K562 (cell line): ENCODE data around the gene LPIN2. TPM values are rescaled to one million over a fixed set of nuclear protein-coding genes. Genes with fewer than 3 reads are reported as not detected.

Experiments used
- ATAC-seq: fragments of 200-7000 bp; cut with Tn5 transposase; 3 replicates; pipeline ENCODE4 v1.9.1; 2020; ENCODE audit warnings: moderate library complexity
- BruUV-seq: library from RNA; stranded (reverse); fragments of 400-500 nt; replicated peaks from 2 replicates; lab custom pipeline; 2021; lab: Mats Ljungman, UMichigan
- CTCF ChIA-PET: fragments of 300-600 bp; formaldehyde crosslinking; extraction: SDS; loops from one replicate; lab custom pipeline; 2021; ENCODE audit warnings: low intra/inter-chr PET ratio; lab: Yijun Ruan, JAX
- POLR2A ChIA-PET: fragments of 300-600, 350-650 bp; sonication (Branson Sonifier 250); formaldehyde crosslinking; extraction: SDS; loops from one replicate; lab custom pipeline; 2021; ENCODE audit warnings: antibody characterized with exemption, inconsistent platforms; lab: Yijun Ruan, JAX
- DNase-seq, 4 experiments: peaks; one replicate each; pipeline versions ENCODE4 v3.0.0 to v3.0.0-alpha.2; 2011 to 2018; ENCODE audit warnings: low spot score in 3 of 4, mixed read lengths in 3 of 4; ENCODE audit errors: extremely low read depth in 1 of 4
- FAIRE-seq: peaks from 2 replicates; lab custom pipeline; 2011; peaks lifted over from hg19 to GRCh38; lab: Jason Lieb, UNC
- H2AFZ ChIP-seq: 2 replicates; pipeline ENCODE4 v1.6.0; 2011; ENCODE audit warnings: low read depth, low read length, control low read depth, inconsistent platforms
- H3K27ac ChIP-seq: fragments of 200-600 bp; 3 replicates; pipeline ENCODE4 v1.8.0; 2011; ENCODE audit warnings: low read depth, mild to moderate bottlenecking, control low read depth, inconsistent platforms, low read length, moderate library complexity, mixed read lengths; ENCODE audit errors: extremely low read depth
- H3K27me3 ChIP-seq, 2 experiments: fragments of 300-600 bp in 1 of 2; 2 replicates in 1 of 2; 3 replicates in 1 of 2; pipeline versions ENCODE4 v1.6.0 to v1.8.0; 2011; ENCODE audit warnings: inconsistent platforms in 2 of 2, low read length in 2 of 2, mild to moderate bottlenecking in 1 of 2, mixed read lengths in 1 of 2, moderate library complexity in 1 of 2; ENCODE audit not compliant: control insufficient read depth in 2 of 2, insufficient read depth in 2 of 2
- H3K36me3 ChIP-seq: fragments of 300-600 bp; 3 replicates; pipeline ENCODE4 v1.8.0; 2011; ENCODE audit warnings: mild to moderate bottlenecking, low read length, inconsistent platforms; ENCODE audit not compliant: control insufficient read depth, insufficient read depth
- H3K4me1 ChIP-seq, 2 experiments: fragments of 200-600 bp in 1 of 2; replicated peaks in 1 of 2; 2 replicates in 1 of 2; 3 replicates in 1 of 2; pipeline versions ENCODE4 v1.5.1 to v1.8.0; 2011; ENCODE audit warnings: inconsistent platforms in 2 of 2, low read length in 2 of 2, mild to moderate bottlenecking in 1 of 2, mixed read lengths in 1 of 2, moderate library complexity in 1 of 2; ENCODE audit not compliant: control insufficient read depth in 2 of 2, insufficient read depth in 2 of 2
- H3K4me2 ChIP-seq: 2 replicates; pipeline ENCODE4 v1.6.1; 2011; ENCODE audit warnings: low read length, control low read depth, inconsistent platforms, mixed read lengths; ENCODE audit not compliant: insufficient read depth
- H3K4me3 ChIP-seq: fragments of 200-600 bp; sonication (generic), shearing (Covaris generic); 2 replicates; pipeline ENCODE4 v1.5.1; 2016; ENCODE audit warnings: control low read depth, inconsistent platforms
- H3K79me2 ChIP-seq: fragments of 200-600 bp; 3 replicates; pipeline ENCODE4 v1.8.0; 2011; ENCODE audit warnings: low read length, inconsistent platforms; ENCODE audit not compliant: control insufficient read depth, insufficient read depth
- H3K9ac ChIP-seq, 2 experiments: 2 replicates each; pipeline versions ENCODE4 v1.6.0 to v1.6.1; 2011; ENCODE audit warnings: low read depth in 2 of 2, low read length in 2 of 2, control low read depth in 1 of 2, inconsistent platforms in 1 of 2, mild to moderate bottlenecking in 1 of 2, mixed read lengths in 1 of 2; ENCODE audit not compliant: insufficient read depth in 1 of 2
- H3K9me1 ChIP-seq: one replicate; pipeline ENCODE4 v1.6.0; 2011; ENCODE audit warnings: inconsistent platforms, mild to moderate bottlenecking, low read length, moderate library complexity; ENCODE audit not compliant: control insufficient read depth, insufficient read depth
- H3K9me3 ChIP-seq: replicated peaks from 2 replicates; pipeline ENCODE4 v1.5.1; 2011; ENCODE audit warnings: low read depth, low read length, inconsistent platforms; ENCODE audit not compliant: control insufficient read depth, insufficient read depth
- H4K20me1 ChIP-seq: replicated peaks from 2 replicates; pipeline ENCODE4 v1.6.1; 2011; ENCODE audit warnings: low read length, inconsistent platforms, mixed read lengths; ENCODE audit not compliant: control insufficient read depth, insufficient read depth
- ATF2 ChIP-seq: sonication (generic); formaldehyde crosslinking; IDR thresholded peaks from 2 replicates; pipeline ENCODE4 v1.8.1; 2022; ENCODE audit warnings: missing genetic modification reagents
- CEBPG ChIP-seq, 3 experiments: fragments of 200-800 bp in 1 of 3; sonication (Bioruptor generic) in 1 of 3; sonication (generic) in 1 of 3; formaldehyde crosslinking in 1 of 3; IDR thresholded peaks in 2 of 3; conservative IDR thresholded peaks in 1 of 3; 2 replicates each; pipeline versions ENCODE4 v1.6.1 to v1.8.0; 2016 to 2022; ENCODE audit warnings: missing compliant biosample characterization in 2 of 3, missing genetic modification characterization in 2 of 3, mild to moderate bottlenecking in 1 of 3, missing genetic modification reagents in 1 of 3
- CGGBP1 ChIP-seq: fragments of 250-450 bp; sonication (Bioruptor Pico); IDR thresholded peaks from 2 replicates; pipeline ENCODE4 v1.9.0; 2021; ENCODE audit warnings: mild to moderate bottlenecking
- GATAD2A ChIP-seq: fragments of 450-650 bp; IDR thresholded peaks from 2 replicates; pipeline ENCODE4 v1.6.1; 2017
- IRF9 ChIP-seq: fragments of 450-650 bp; IDR thresholded peaks from 2 replicates; pipeline ENCODE4 v1.6.1; 2016; ENCODE audit warnings: missing biosample characterization, missing genetic modification characterization
- KAT2B ChIP-seq: IDR thresholded peaks from one replicate; pipeline ENCODE4 v1.6.1; 2012; ENCODE audit warnings: low read depth, mild to moderate bottlenecking, control low read depth, inconsistent platforms, low read length, moderate library complexity
- MBD2 ChIP-seq: sonication (generic); IDR thresholded peaks from 2 replicates; pipeline ENCODE4 v1.6.1; 2016; ENCODE audit warnings: low read depth, borderline replicate concordance
- MECOM ChIP-seq: fragments of 250-450 bp; sonication (Bioruptor Pico); IDR thresholded peaks from 2 replicates; pipeline ENCODE4 v1.8.0; 2022; ENCODE audit warnings: inconsistent platforms
- MXI1 ChIP-seq: IDR thresholded peaks from 2 replicates; pipeline ENCODE4 v1.6.1; 2011; ENCODE audit warnings: low read depth, mild to moderate bottlenecking, improper control_type of control experiment, low read length
- NR2C1 ChIP-seq, 2 experiments: fragments of 450-650 bp; IDR thresholded peaks; 2 replicates each; pipeline ENCODE4 v1.6.1; 2017; ENCODE audit warnings: mild to moderate bottlenecking in 2 of 2, antibody characterized with exemption in 1 of 2, inconsistent platforms in 1 of 2, missing compliant biosample characterization in 1 of 2, missing genetic modification characterization in 1 of 2
- NR2C2 ChIP-seq, 2 experiments: fragments of 200-800 bp in 1 of 2; sonication (Bioruptor generic) in 1 of 2; sonication (generic) in 1 of 2; formaldehyde crosslinking in 1 of 2; IDR thresholded peaks; 2 replicates each; pipeline versions ENCODE4 v1.6.1 to v1.8.0; 2016 to 2022; ENCODE audit warnings: mild to moderate bottlenecking in 1 of 2, missing compliant biosample characterization in 1 of 2, missing genetic modification characterization in 1 of 2, missing genetic modification reagents in 1 of 2
- SAFB ChIP-seq: fragments of 200-400 bp; formaldehyde crosslinking; IDR thresholded peaks from 2 replicates; pipeline ENCODE4 v1.6.1; 2017; ENCODE audit warnings: low read depth, low read length, borderline replicate concordance
- SIRT6 ChIP-seq: IDR thresholded peaks from one replicate; pipeline ENCODE4 v1.6.1; 2012; ENCODE audit warnings: low read depth, mild to moderate bottlenecking, control low read depth, inconsistent platforms, low read length, moderate library complexity
- SRSF1 ChIP-seq: fragments of 200-400 bp; formaldehyde crosslinking; IDR thresholded peaks from 2 replicates; pipeline ENCODE4 v1.6.1; 2017; ENCODE audit warnings: mild to moderate bottlenecking, low read depth, low read length, moderate library complexity
- TFAM ChIP-seq: fragments of 250-450 bp; sonication (Bioruptor Pico); conservative IDR thresholded peaks from 2 replicates; pipeline ENCODE4 v1.5.0; 2021; ENCODE audit warnings: mild to moderate bottlenecking, moderate library complexity
- ZNF436 ChIP-seq: fragments of 250-450, 450-650 bp; sonication (Bioruptor Pico); formaldehyde crosslinking; IDR thresholded peaks from 2 replicates; pipeline ENCODE4 v1.7.0; 2020; ENCODE audit warnings: mild to moderate bottlenecking
- ZNF584 ChIP-seq: fragments of 200-800 bp; sonication (Bioruptor generic); IDR thresholded peaks from 2 replicates; pipeline ENCODE4 v1.6.1; 2016; ENCODE audit warnings: low read depth, mild to moderate bottlenecking, missing genetic modification characterization, missing compliant biosample characterization
- ZSCAN29 ChIP-seq: fragments of 450-650 bp; IDR thresholded peaks from 2 replicates; pipeline ENCODE4 v1.6.1; 2017
- ZSCAN32 ChIP-seq: fragments of 450-650 bp; formaldehyde crosslinking; IDR thresholded peaks from 2 replicates; pipeline ENCODE4 v1.4.0; 2020; ENCODE audit warnings: mild to moderate bottlenecking, moderate library complexity
- WGBS: fragments of 100-300 bp; shearing (Covaris generic); methylation state at CpG from one replicate; pipeline ENCODE4 v1.1.6; 2016; ENCODE audit warnings: low coverage, mixed read lengths; ENCODE audit not compliant: insufficient coverage; ENCODE audit errors: missing lambda C conversion rate; 5-methylcytosine and 5-hydroxymethylcytosine counted together
- in situ Hi-C: fragments of 300-500 bp; cut with MboI; formaldehyde crosslinking; loops from 4 replicates; pipeline ENCODE4 v1.15.0; 2018; ENCODE audit warnings: inconsistent platforms, mixed read lengths
- intact Hi-C: fragments of 100-400 bp; cut with micrococcal nuclease; formaldehyde crosslinking; loops from 2 replicates; pipeline ENCODE4 v1.14.2; 2022
- polyA plus RNA-seq, 8 experiments: library from polyadenylated mRNA; depleted of rRNA in 4 of 8; stranded (reverse) in 5 of 8; unstranded in 3 of 8; fragments of >200 nt; fragmentation: Nextera tagmentation in 2 of 8; fragmentation: Illumina TruSeq in 1 of 8; extraction: Ambion mirVana in 2 of 8; extraction: Trizol in 1 of 8; gene quantifications; 2 replicates each; pipeline versions ENCODE4 v1.2.1 to v1.2.3, GENCODE V29; 2011 to 2014; ENCODE audit warnings: inconsistent platforms in 1 of 8, missing spikeins in 1 of 8
- total RNA-seq, 7 experiments: library from RNA; depleted of rRNA in 6 of 7; stranded (reverse); fragments of >200 nt in 6 of 7; fragmentation: Illumina TruSeq in 2 of 7; extraction: Trizol in 2 of 7; gene quantifications; 2 replicates each; pipeline versions ENCODE4 v1.2.1 to v1.2.3, GENCODE V29; 2011 to 2021; ENCODE audit warnings: low replicate concordance in 1 of 7

LPIN2 gene
- total and polyA plus RNA-seq, 9 of the 15 experiments (the other 6 are each of a cell fraction or from before 2014, with no cell fraction given), result 5.2 to 34.8 (median 24.6) TPM

- 22% methylated on average over 4 of the region's 4 CpGs for WGBS
- no TSS peak for BruUV-seq
- CTCF ChIA-PET, result interaction anchor here (0.6 to 1.3 kb wide), 2 partner anchors 55 to 68 kb away, joined by 3 to 4 read pairs; no protein-coding TSS in a partner anchor
- peak; percentile 15; the same call in 2 of the 3 replicates for ATAC-seq
- H3K27me3 ChIP-seq, result no peaks in the 10 kb centered on the region
- H4K20me1 ChIP-seq, result no peaks in the 10 kb centered on the region
- peaks cover 97% of the 10 kb centered on the region for H3K79me2 ChIP-seq
- H3K27ac ChIP-seq, result no peak overlapping the region
- H3K4me2 ChIP-seq, result no peak overlapping the region
- POLR2A ChIA-PET, result interaction anchor here (0.6 to 3.5 kb wide), 4 partner anchors 8 to 1180 kb away, joined by 3 to 39 read pairs (median 7); no protein-coding TSS in a partner anchor
- H3K36me3 ChIP-seq, result no peaks in the 10 kb centered on the region
- DNase-seq, result no peak
- no peak overlapping the region for H3K9ac ChIP-seq
- H3K9me3 ChIP-seq, result no peaks in the 10 kb centered on the region
- peaks cover 3 to 18% of the 10 kb centered on the region in 2 experiments; a peak in 3 of 5 replicates for H3K4me1 ChIP-seq
- no peaks in the 10 kb centered on the region for H3K9me1 ChIP-seq
- in situ Hi-C loops, result no loop called here
- intact Hi-C loops, result no loop called here
- H3K4me3 ChIP-seq, result no peak overlapping the region
- no peak overlapping the region for H2AFZ ChIP-seq
- FAIRE-seq, result peak; percentile 54
- TF ChIP-seq MBD2 (no peak), MXI1 (no peak), ZSCAN29 (no peak), SIRT6 (no peak), GATAD2A (no peak), CEBPG (CRISPR knock-in tag; IDR thresholded peaks at IDR 0.05) (no peak), CEBPG (tag; conservative IDR thresholded peaks at IDR 0.05 in 1 of 2, IDR thresholded peaks at IDR 0.05 in 1 of 2) (0 out of 4 replicates have a peak, but pooled peaks have one; percentile 4 to 15), NR2C1 (IDR thresholded peaks at IDR 0.05) (0 out of 2 replicates have a peak, but pooled peaks have one; percentile 13), NR2C1 (tag; IDR thresholded peaks at IDR 0.05) (peak; percentile 26; the same call in 1 of the 2 replicates), NR2C2 (CRISPR knock-in tag; IDR thresholded peaks at IDR 0.05) (no peak), NR2C2 (tag; IDR thresholded peaks at IDR 0.05) (peak; percentile 67; the same call in 1 of the 2 replicates), MECOM (CRISPR knock-in tag) (no peak), IRF9 (no peak), ZSCAN32 (CRISPR knock-in tag) (no peak), SAFB (no peak), ZNF584 (CRISPR knock-in tag) (no peak), ZNF436 (CRISPR knock-in tag) (no peak), TFAM (CRISPR knock-in tag) (no peak), CGGBP1 (CRISPR knock-in tag) (no peak), ATF2 (CRISPR knock-in tag) (no peak), SRSF1 (no peak), KAT2B (no peak)
Measured at GRCh38 chr18:2986150-2986865, 26.6 kb downstream of the LPIN2 start.
